SK-N-SH (cell line): Measurements from ENCODE around the gene ALDH16A1. TPM values are rescaled to one million over a fixed set of nuclear protein-coding genes. Genes with fewer than 3 reads are reported as not detected.

ENCODE experiments used
- CTCF ChIA-PET: fragments of 300-600, 350-600 bp; formaldehyde crosslinking; extraction: SDS; loops from one replicate; lab custom pipeline; 2021; lab: Yijun Ruan, JAX
- POLR2A ChIA-PET: fragments of 350-600 bp; sonication (Branson Sonifier 250); formaldehyde crosslinking; extraction: SDS; loops from one replicate; lab custom pipeline; 2020; ENCODE audit warnings: antibody characterized with exemption, inconsistent platforms; lab: Yijun Ruan, JAX
- DNase-seq: peaks from one replicate; pipeline ENCODE4 v3.0.0; 2012
- H2AFZ ChIP-seq: fragments of 200-600 bp; sonication (generic); 2 replicates; pipeline ENCODE4 v1.8.1; 2016; ENCODE audit warnings: antibody characterized with exemption, mild to moderate bottlenecking, low read depth
- H3F3A ChIP-seq: fragments of 200-600 bp; sonication (generic); replicated peaks from 2 replicates; pipeline ENCODE3; 2016; ENCODE audit warnings: antibody characterized with exemption, mild to moderate bottlenecking; ENCODE audit not compliant: insufficient read depth
- H3K27ac ChIP-seq, 2 experiments: fragments of 200-500 bp in 1 of 2; fragments of 200-600 bp in 1 of 2; sonication (Bioruptor generic) in 1 of 2; sonication (generic), shearing (Covaris generic) in 1 of 2; 2 replicates each; pipeline versions ENCODE4 v1.5.1 to v1.6.1; 2014 to 2016; ENCODE audit warnings: low read depth in 2 of 2, inconsistent platforms in 1 of 2, low read length in 1 of 2, mild to moderate bottlenecking in 1 of 2, mixed read lengths in 1 of 2
- H3K27me3 ChIP-seq: fragments of 200-600 bp; sonication (generic), shearing (Covaris generic); 2 replicates; pipeline ENCODE4 v1.6.1; 2016; ENCODE audit warnings: mixed run types; ENCODE audit not compliant: insufficient read depth
- H3K36me3 ChIP-seq, 2 experiments: fragments of 200-500 bp in 1 of 2; fragments of 200-600 bp in 1 of 2; sonication (Bioruptor generic) in 1 of 2; sonication (generic) in 1 of 2; replicated peaks in 1 of 2; 2 replicates each; pipeline versions ENCODE3 to v1.5.1; 2014 to 2016; ENCODE audit warnings: low read length in 1 of 2, mild to moderate bottlenecking in 1 of 2; ENCODE audit not compliant: insufficient read depth in 2 of 2, control insufficient read depth in 1 of 2
- H3K4me1 ChIP-seq, 2 experiments: fragments of 200-500 bp in 1 of 2; fragments of 200-600 bp in 1 of 2; sonication (Bioruptor generic) in 1 of 2; sonication (generic), shearing (Covaris generic) in 1 of 2; 2 replicates each; pipeline versions ENCODE4 v1.5.1 to v1.6.1; 2014 to 2016; ENCODE audit warnings: low read depth in 1 of 2, low read length in 1 of 2, mixed run types in 1 of 2; ENCODE audit not compliant: insufficient read depth in 2 of 2, control insufficient read depth in 1 of 2
- H3K4me2 ChIP-seq: fragments of 200-600 bp; sonication (generic), shearing (Covaris generic); 2 replicates; pipeline ENCODE4 v1.6.1; 2017; ENCODE audit warnings: mixed run types
- H3K4me3 ChIP-seq, 2 experiments: fragments of 200-500 bp in 1 of 2; fragments of 200-600 bp in 1 of 2; sonication (Bioruptor generic) in 1 of 2; sonication (generic), shearing (Covaris generic) in 1 of 2; 2 replicates each; pipeline versions ENCODE4 v1.5.1 to v1.8.1; 2014 to 2016; ENCODE audit warnings: low read depth in 2 of 2, inconsistent platforms in 1 of 2, low read length in 1 of 2, mild to moderate bottlenecking in 1 of 2, mixed read lengths in 1 of 2, moderate library complexity in 1 of 2
- H3K79me2 ChIP-seq: fragments of 200-600 bp; sonication (generic); 2 replicates; pipeline ENCODE4 v1.8.1; 2017; ENCODE audit warnings: mild to moderate bottlenecking; ENCODE audit not compliant: insufficient read depth
- H3K9ac ChIP-seq: fragments of 200-600 bp; sonication (generic); 2 replicates; pipeline ENCODE4 v1.6.1; 2017; ENCODE audit warnings: mixed run types
- H3K9me2 ChIP-seq: fragments of 200-600 bp; sonication (generic); 2 replicates; pipeline ENCODE4 v1.6.1; 2017; ENCODE audit warnings: mixed run types
- H3K9me3 ChIP-seq: fragments of 200-600 bp; sonication (generic); 2 replicates; pipeline ENCODE4 v1.6.1; 2017; ENCODE audit warnings: mixed run types, mild to moderate bottlenecking, moderate library complexity
- H4K20me1 ChIP-seq: fragments of 200-600 bp; sonication (generic); 2 replicates; pipeline ENCODE4 v1.6.1; 2017; ENCODE audit warnings: mild to moderate bottlenecking, mixed run types; ENCODE audit not compliant: insufficient read depth
- CTCF ChIP-seq: fragments of 200-600 bp; sonication (generic); IDR thresholded peaks from 2 replicates; pipeline ENCODE4 v1.6.1; 2017; ENCODE audit warnings: antibody characterized with exemption, mild to moderate bottlenecking, moderate library complexity
- EZH2phosphoT487 ChIP-seq: fragments of 200-600 bp; sonication (generic); IDR thresholded peaks from 2 replicates; pipeline ENCODE4 v1.6.1; 2017; ENCODE audit warnings: low read depth, mixed run types, mild to moderate bottlenecking, antibody characterized with exemption, moderate library complexity, borderline replicate concordance
- FOXM1 ChIP-seq: IDR thresholded peaks from 2 replicates; pipeline ENCODE4 v1.4.0; 2012; ENCODE audit warnings: low read depth, mild to moderate bottlenecking
- IRF3 ChIP-seq: fragments of 150-350 bp; IDR thresholded peaks from 2 replicates; pipeline ENCODE4 v1.6.1; 2016; ENCODE audit warnings: mild to moderate bottlenecking, low read depth, low read length
- MEF2A ChIP-seq: IDR thresholded peaks from 2 replicates; pipeline ENCODE4 v1.4.0; 2012; ENCODE audit warnings: low read depth, borderline replicate concordance
- RCOR1 ChIP-seq: fragments of 150-350 bp; IDR thresholded peaks from 2 replicates; pipeline ENCODE4 v1.6.1; 2017; ENCODE audit warnings: antibody characterized with exemption, low read length
- REST ChIP-seq: IDR thresholded peaks from 2 replicates; pipeline ENCODE4 v1.6.1; 2012; ENCODE audit warnings: mild to moderate bottlenecking, low read depth, low read length, moderate library complexity
- RXRA ChIP-seq: IDR thresholded peaks from 2 replicates; pipeline ENCODE4 v1.4.0; 2012; ENCODE audit warnings: low read depth, mild to moderate bottlenecking, borderline replicate concordance
- TAF1 ChIP-seq: IDR thresholded peaks from 2 replicates; pipeline ENCODE4 v1.6.1; 2012; ENCODE audit warnings: low read depth, mild to moderate bottlenecking, low read length, moderate library complexity, borderline replicate concordance
- TCF12 ChIP-seq: IDR thresholded peaks from 2 replicates; pipeline ENCODE4 v1.4.0; 2012
- TEAD4 ChIP-seq: IDR thresholded peaks from 2 replicates; pipeline ENCODE4 v1.4.0; 2012; ENCODE audit warnings: mild to moderate bottlenecking, borderline replicate concordance; ENCODE audit not compliant: insufficient read depth
- YY1 ChIP-seq: IDR thresholded peaks from 2 replicates; pipeline ENCODE4 v1.4.0; 2012; ENCODE audit warnings: low read depth, mild to moderate bottlenecking
- WGBS: methylation state at CpG from one replicate; pipeline ENCODE4 v1.1.6; 2017; ENCODE audit warnings: low lambda C conversion rate; 5-methylcytosine and 5-hydroxymethylcytosine counted together
- polyA plus RNA-seq, 3 experiments: library from polyadenylated mRNA; depleted of rRNA; stranded (reverse); fragments of >200 nt; gene quantifications; 2 replicates each; pipeline ENCODE4 v1.2.3, GENCODE V29; 2012

ALDH16A1 gene
- polyA plus RNA-seq, 1 of the 3 experiments (the other 2 are of a cell fraction) = 15.7 TPM

GRCh38 chr19:49479975-49480628, 27.1 kb downstream of the ALDH16A1 start:
- peaks cover 3% of the 10 kb centered on the region for H3F3A ChIP-seq
- DNase-seq = no peak
- no peaks in the 10 kb centered on the region for H3K9me3 ChIP-seq
- ChIA-PET POLR2A (interaction anchor here (0.7 kb wide), 1 partner anchor 1277 kb away, joined by 3 read pairs; no protein-coding TSS in a partner anchor), CTCF (interaction anchor here (1.6 kb wide), 1 partner anchor 26 kb away, joined by 3 read pairs; no protein-coding TSS in a partner anchor)
- H3K36me3 ChIP-seq = no peaks in the 10 kb centered on the region
- TF ChIP-seq TAF1 (no peak), TCF12 (no peak), YY1 (no peak), REST (no peak)
- no peak overlapping the region for H3K4me2 ChIP-seq
- H3K4me1 ChIP-seq = no peaks in the 10 kb centered on the region; a peak in 1 of 4 replicates
- H2AFZ ChIP-seq = no peak overlapping the region
- no peaks in the 10 kb centered on the region for H4K20me1 ChIP-seq
- H3K79me2 ChIP-seq = no peaks in the 10 kb centered on the region
- WGBS = 94% methylated on average over 11 of the region's 14 CpGs
- H3K27ac ChIP-seq = no peak overlapping the region
- no peak overlapping the region for H3K9ac ChIP-seq
- H3K27me3 ChIP-seq = no peaks in the 10 kb centered on the region
- H3K9me2 ChIP-seq = no peaks in the 10 kb centered on the region
- no peak overlapping the region for H3K4me3 ChIP-seq

GRCh38 chr19:49481020-49481683, 28.1 kb downstream of the ALDH16A1 start:
- Histone ChIP-seq H3K79me2 (no peaks in the 10 kb centered on the region), H3K27ac (no peak overlapping the region), H3K4me1 (no peaks in the 10 kb centered on the region; a peak in 1 of 4 replicates), H3K4me2 (no peak overlapping the region), H3K4me3 (no peak overlapping the region), H3K9me3 (no peaks in the 10 kb centered on the region), H2AFZ (no peak overlapping the region), H3K9me2 (no peaks in the 10 kb centered on the region), H3K27me3 (no peaks in the 10 kb centered on the region), H3K36me3 (no peaks in the 10 kb centered on the region), H4K20me1 (no peaks in the 10 kb centered on the region), H3K9ac (no peak overlapping the region), H3F3A (peaks cover 3% of the 10 kb centered on the region)
- DNase-seq = no peak
- 93% methylated on average over 6 of the region's 7 CpGs for WGBS
- TF ChIP-seq TEAD4 = no peak
- no peak for TF ChIP-seq MEF2A
- TF ChIP-seq RXRA = no peak
- no peak for TF ChIP-seq YY1
- no peak for TF ChIP-seq RCOR1
- no peak for TF ChIP-seq FOXM1
- TF ChIP-seq EZH2phosphoT487 = no peak
- TF ChIP-seq CTCF = no peak
- TF ChIP-seq IRF3 = no peak
- CTCF ChIA-PET = no interaction called here
- POLR2A ChIA-PET = interaction anchor here (0.7 kb wide), 1 partner anchor 1278 kb away, joined by 3 read pairs; no protein-coding TSS in a partner anchor
